ENCODE results near the gene TXNL4A.

Gene TXNL4A

DNA sequence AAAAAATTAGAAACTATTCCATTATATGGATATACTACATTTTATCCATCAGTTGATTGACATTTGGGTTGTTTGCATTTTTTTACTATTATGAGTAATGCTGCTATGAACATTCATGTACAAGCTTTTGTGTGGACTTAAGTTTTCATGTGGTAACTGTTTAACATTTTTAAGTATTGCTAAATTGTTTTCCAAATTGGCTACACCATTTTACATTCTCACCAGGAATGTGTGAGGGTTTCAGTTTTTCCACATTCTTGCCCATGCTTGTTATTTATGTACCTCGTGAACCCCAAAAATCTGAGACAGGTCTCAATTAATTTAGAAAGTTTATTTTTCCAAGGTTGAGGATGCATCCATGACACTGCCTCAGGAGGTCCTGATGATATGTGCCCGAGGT lies 3.1 kb upstream of the TXNL4A start:
- no peak for DNase-seq

- no peak for DNase-seq
Observed at GRCh38 chr18:79989195-79989497, 783 bp upstream of the TXNL4A start.

- DNase-seq = peak; percentile 50
Observed at GRCh38 chr18:79988071-79988450, 302 bp downstream of the TXNL4A start.

- no peak for DNase-seq
Observed at GRCh38 chr18:79987566-79987965, 797 bp downstream of the TXNL4A start.

- no peak for DNase-seq
Observed at GRCh38 chr18:79986726-79987125, 1.6 kb downstream of the TXNL4A start.

DNA sequence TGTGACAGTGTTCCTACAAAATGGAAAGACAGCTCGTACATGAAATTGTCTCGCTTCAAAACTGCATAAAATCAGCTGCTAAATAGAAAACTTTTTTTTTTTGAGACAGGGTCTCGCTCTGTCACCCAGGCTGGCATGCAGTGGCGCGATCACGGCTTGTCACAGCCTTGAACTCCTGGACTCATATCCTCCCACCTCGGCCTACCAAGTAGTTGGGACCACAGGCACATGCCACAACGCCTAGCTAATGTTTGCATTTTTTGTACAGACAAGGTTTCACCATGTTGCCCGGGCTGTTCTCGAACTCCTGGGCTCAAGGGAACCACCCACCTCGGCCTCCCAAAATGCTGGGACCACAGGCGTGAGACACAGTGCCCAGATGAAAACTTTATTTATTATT lies 3.2 kb downstream of the TXNL4A start:
- DNase-seq = no peak

DNA sequence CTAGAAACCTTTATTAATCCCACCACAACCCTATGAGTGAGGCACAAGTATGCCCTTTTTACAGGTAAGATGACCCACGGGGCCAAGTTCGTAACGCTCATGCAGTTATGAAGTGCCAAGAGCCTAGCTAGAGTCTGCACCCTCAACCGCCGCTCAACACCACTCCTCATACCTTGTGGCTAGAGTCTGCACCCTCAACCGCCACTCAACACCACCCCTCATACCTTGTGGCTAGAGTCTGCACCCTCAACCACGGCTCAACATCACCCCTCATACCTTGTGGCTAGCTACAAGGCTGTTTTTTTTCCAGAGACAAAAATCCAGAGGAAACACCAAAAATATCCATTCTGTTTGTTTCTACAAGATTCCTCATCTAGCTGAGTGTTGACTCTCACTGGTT lies 4.6 kb downstream of the TXNL4A start:
- DNase-seq = no peak

DNA sequence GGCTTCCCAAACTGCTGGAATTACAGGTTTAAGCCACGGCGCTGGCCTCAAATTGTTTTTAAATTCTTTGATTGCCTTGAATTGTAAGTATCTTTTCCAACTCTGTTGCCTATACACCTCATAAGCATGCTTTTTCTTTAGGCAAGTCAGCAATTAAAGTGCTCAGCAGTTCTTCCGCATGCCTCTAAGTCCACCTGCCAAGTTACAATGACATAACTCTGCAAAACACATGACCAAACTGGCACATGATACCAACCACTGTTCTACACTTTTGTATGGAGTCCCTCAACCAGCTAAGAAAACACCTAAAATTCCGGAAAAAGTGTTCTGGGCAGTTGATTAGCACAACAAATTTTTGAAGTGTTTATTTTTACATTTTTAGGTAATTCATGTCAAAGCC lies 5.1 kb downstream of the TXNL4A start:
- DNase-seq = no peak

GRCh38 chr18:79982736-79983135 lies 5.6 kb downstream of the TXNL4A start:
- DNase-seq = no peak

GRCh38 chr18:79980585-79980984 lies 7.8 kb downstream of the TXNL4A start:
- no peak for DNase-seq

GRCh38 chr18:79979843-79980242 lies 8.5 kb downstream of the TXNL4A start:
- no peak for DNase-seq

DNA sequence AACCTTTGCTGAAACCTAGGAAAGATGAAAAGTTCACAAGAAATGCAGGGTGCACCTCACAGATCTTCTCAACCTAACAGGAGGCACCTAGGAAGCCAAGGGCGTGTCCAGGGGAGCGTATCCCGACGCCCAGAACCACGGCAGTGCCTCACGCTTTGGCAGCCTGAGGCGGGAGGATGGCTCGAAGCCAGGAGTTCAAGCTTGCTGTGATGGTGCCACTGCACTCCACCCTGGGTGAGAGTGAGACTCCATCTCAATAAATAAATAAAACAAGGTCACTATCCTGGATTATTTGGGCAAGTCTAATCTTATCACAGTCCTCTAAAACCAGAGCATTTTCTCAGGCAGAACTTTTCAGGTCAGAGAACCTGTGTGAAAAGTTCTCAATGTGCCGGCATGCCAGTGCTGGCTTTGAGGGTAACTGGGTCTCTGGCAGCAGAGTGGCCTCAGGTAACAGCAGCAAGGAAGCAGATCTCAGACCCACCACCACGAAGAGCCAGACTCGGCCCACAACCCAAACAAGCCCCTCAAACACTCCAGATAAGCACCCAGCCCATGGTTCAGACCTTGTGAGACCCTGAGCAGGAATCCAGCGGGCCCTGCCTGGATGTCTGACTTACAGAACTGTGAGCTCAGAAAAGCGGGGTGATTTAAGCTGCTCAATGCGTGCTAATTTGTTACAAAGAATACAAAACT lies 12.2 kb downstream of the TXNL4A start:
- DNase-seq = no peak

DNA sequence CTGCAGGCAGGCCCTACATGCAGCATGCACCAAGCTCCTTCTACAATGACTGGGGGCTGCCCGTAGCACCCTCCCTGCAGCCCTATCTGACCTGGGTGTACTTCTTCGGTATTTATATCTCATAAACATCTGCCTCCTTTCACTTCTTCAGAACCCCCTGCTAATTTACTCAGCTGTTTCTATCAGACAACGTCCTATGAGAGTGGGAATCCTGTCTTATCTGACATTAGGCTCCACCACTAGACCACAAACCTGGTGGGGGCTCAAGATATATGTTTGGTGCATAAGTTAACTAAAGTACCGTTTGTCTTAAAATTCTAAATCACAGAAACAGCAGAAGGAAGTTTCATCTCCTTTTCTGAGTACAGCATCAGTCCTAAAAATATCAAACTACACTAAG lies 13.3 kb downstream of the TXNL4A start:
- no peak for DNase-seq

- DNase-seq = no peak
Observed at GRCh38 chr18:79974025-79974654, 14.2 kb downstream of the TXNL4A start.

DNA sequence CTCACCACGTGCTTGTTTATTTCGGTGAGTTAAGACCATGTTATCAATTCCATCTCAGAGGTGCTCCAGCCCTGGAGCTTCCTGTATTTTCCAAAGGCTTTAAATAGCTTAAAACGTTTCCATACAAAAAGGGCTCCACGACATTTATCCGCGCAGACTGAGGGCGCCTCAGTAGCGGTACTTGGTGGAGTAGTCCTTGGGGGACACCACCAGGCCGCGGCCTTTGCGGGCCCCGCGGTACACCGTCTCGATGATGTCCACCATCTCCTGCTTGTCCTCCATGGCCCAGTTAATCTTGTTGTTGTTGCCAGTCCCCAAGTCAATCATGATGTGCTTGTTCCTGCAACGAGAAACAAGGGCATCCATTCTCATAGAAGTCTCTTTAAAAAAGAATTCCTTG lies 14.8 kb downstream of the TXNL4A start:
- DNase-seq = no peak

GRCh38 chr18:79972720-79973119 lies 15.6 kb downstream of the TXNL4A start:
- DNase-seq = no peak

DNA sequence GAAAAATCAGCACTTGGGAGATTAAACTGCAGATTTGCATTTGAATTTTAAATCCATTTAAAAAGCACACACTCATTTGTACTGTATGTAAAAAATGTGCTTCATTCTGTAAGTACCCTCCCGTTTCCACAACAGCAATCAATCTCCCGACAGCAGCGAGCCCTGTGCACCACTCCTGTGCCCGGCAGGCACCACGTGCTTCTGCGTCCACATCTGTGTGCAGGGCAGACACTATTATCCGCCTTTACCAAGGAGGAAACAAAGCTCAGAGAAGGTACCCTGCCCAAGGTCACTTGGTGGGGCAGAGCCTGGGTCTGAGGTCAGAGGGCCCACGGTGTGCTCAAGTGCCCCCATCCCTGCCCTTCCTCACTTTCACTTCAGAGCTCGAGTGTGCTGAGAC lies 16.4 kb downstream of the TXNL4A start:
- no peak for DNase-seq

DNA sequence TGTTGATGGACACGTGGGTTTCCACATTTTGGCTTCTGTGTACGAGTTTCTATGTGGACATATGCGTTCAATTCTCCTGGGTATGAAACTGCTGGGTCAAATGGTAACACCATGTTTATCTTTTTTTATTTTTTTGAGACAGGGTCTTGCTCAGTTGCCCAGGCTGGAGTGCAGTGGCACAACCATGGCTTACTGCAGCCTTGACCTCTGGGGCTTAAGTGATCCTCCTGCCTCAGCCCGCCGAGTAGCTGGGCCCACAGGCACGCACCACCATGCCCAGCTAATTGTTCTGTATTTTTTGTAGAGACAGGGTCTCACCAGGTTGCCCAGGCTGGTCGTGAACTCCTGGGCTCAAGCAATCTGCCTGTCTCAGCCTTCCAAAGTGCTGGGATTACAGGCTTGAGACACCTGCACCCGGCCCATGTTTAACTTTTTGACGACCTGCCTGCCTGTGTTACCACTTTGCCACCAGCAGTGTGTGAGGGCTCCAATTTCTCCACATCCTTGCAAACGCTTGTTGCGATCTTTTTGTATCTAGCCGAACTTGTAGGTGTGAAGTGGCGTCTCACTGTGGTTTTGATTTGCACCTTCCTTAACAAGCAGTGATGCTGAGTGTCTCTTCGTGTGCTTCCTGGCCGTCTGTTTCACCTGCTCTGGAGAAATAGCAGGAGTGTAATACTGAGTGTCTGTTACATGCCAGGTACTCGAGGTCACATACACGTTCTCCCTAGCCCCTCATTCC lies 17.0 kb downstream of the TXNL4A start:
- no peak for DNase-seq

- DNase-seq = no peak
Observed at GRCh38 chr18:79970419-79971133, 17.8 kb downstream of the TXNL4A start.

DNA sequence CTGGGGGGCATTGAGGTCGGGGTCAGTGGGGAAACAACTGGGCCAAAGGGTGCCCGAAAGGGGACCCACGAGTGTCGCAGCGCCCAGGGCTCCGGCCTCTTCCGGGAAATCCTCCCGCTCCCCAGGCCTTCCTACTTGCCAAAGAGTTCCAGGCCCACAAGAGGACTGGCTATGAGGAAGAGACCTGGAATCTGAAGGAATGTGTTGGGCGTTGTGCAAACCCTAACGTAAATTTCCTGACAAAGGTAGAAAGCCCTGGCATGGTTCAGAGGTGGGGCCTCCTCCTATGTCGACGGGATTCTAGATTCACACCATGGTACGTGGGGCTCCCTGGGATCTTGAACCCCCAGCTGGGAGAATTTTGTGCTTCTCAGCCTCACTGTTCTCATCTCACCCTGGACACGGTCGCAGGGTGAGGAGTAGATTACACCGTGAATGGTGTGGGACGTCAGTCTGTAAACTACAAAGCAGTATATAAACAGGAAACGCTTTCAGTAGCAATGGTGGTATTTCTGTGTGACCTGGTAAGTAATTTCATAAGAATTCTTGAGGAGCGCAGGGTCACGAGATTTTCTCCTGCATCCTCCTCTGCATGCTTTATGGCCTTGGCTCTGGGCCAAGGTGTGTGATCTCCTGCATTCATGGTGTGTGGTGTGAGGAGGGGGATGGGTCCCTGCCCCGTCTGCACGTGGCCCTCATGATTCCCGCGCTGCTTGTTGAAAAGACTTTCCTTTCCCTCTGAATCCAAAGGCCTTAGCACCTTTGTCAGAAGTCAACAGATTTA lies 23.1 kb downstream of the TXNL4A start:
- DNase-seq = no peak

- peak; percentile 64 for DNase-seq
Observed at GRCh38 chr18:79964330-79965118, 23.8 kb downstream of the TXNL4A start, which contains the start of gene HSBP1L1. Gene HSBP1L1 (plus strand): TSS chr18:79964643. CDS start chr18:79964736, 93 bp downstream.
